Measurements from ENCODE around the gene ADK. TPM values are rescaled to one million over a fixed set of nuclear protein-coding genes. Genes with fewer than 3 reads are reported as not detected.
"Not testable (repeated sequence)": the region's sequence is repeated elsewhere in the genome, so short reads cannot be mapped to it uniquely, and the experiment has no call there.

The ADK gene
- total RNA-seq, 2 experiments from 2014 or later: 26.4 to 31.1 TPM

GRCh38 chr10:74491014-74491413, 340.0 kb downstream of the ADK start:
- H4K20me1 ChIP-seq (ENCODE audit: insufficient read depth, low read length): no peaks in the 10 kb centered on the region
- H3K36me3 ChIP-seq (ENCODE audit: insufficient read depth, low read length): no peaks in the 10 kb centered on the region
- H3K9me2 ChIP-seq (ENCODE audit: insufficient read depth, low read length): no peaks in the 10 kb centered on the region
- TF ChIP-seq EZH2phosphoT487 (IDR thresholded peaks at IDR 0.05; ENCODE audit: borderline replicate concordance, low read depth, low read length): no peak
- no peak for TF ChIP-seq CTCF (conservative IDR thresholded peaks at IDR 0.05; ENCODE audit: low read length)
- H2AFZ ChIP-seq (ENCODE audit: low read length): no peak overlapping the region
- no peak overlapping the region for H3K4me3 ChIP-seq (ENCODE audit: low read depth, low read length, poor library complexity, severe bottlenecking)
- no peaks in the 10 kb centered on the region for H3K79me2 ChIP-seq (ENCODE audit: insufficient read depth, low read depth, low read length)
- H3K4me1 ChIP-seq (ENCODE audit: insufficient read depth, low read length, poor library complexity, severe bottlenecking): no peaks in the 10 kb centered on the region
- CTCF ChIA-PET (ENCODE audit: unreplicated experiment): no interaction called here
- H3K4me2 ChIP-seq (ENCODE audit: low read length): no peak overlapping the region
- intact Hi-C loops (cut with micrococcal nuclease; ENCODE audit: unreplicated experiment): no loop called here
- H3K9me3 ChIP-seq (ENCODE audit: low read length): no peaks in the 10 kb centered on the region
- POLR2A ChIA-PET: interaction anchor here (1.2 kb wide), 1 partner anchor 70 kb away, joined by 3 read pairs; no protein-coding TSS in a partner anchor
- DNase-seq (ENCODE audit: low spot score): no peak
- no peak overlapping the region for H3K27ac ChIP-seq (ENCODE audit: low read depth, low read length, poor library complexity, severe bottlenecking)
- BruUV-seq (replicated peaks): no TSS peak

GRCh38 chr10:74496276-74496675, 345.3 kb downstream of the ADK start:
- H3K4me1 ChIP-seq (ENCODE audit: insufficient read depth, low read length, poor library complexity, severe bottlenecking); H3K36me3 ChIP-seq (ENCODE audit: insufficient read depth, low read length); BruUV-seq (replicated peaks); H2AFZ ChIP-seq (ENCODE audit: low read length); DNase-seq (ENCODE audit: low spot score); H3K9me2 ChIP-seq (ENCODE audit: insufficient read depth, low read length); H3K27ac ChIP-seq (ENCODE audit: low read depth, low read length, poor library complexity, severe bottlenecking); H3K4me2 ChIP-seq (ENCODE audit: low read length); H4K20me1 ChIP-seq (ENCODE audit: insufficient read depth, low read length); intact Hi-C loops (cut with micrococcal nuclease; ENCODE audit: unreplicated experiment); H3K79me2 ChIP-seq (ENCODE audit: insufficient read depth, low read depth, low read length); CTCF ChIA-PET (ENCODE audit: unreplicated experiment); H3K4me3 ChIP-seq (ENCODE audit: low read depth, low read length, poor library complexity, severe bottlenecking); H3K9me3 ChIP-seq (ENCODE audit: low read length); POLR2A ChIA-PET: not testable (repeated sequence)

GRCh38 chr10:74498664-74499063, 347.6 kb downstream of the ADK start:
- POLR2A ChIA-PET: interaction anchor here (0.6 to 0.7 kb wide), 2 partner anchors 168 to 183 kb away, joined by 3 read pairs; no protein-coding TSS in a partner anchor
- CTCF ChIA-PET (ENCODE audit: unreplicated experiment); DNase-seq (ENCODE audit: low spot score): not testable (repeated sequence)

More at GRCh38 chr10:74498664-74499063, 347.6 kb downstream of the ADK start:
- H3K4me2 ChIP-seq (ENCODE audit: low read length); H2AFZ ChIP-seq (ENCODE audit: low read length); H3K9me3 ChIP-seq (ENCODE audit: low read length); H4K20me1 ChIP-seq (ENCODE audit: insufficient read depth, low read length); H3K79me2 ChIP-seq (ENCODE audit: insufficient read depth, low read depth, low read length); H3K4me3 ChIP-seq (ENCODE audit: low read depth, low read length, poor library complexity, severe bottlenecking); H3K36me3 ChIP-seq (ENCODE audit: insufficient read depth, low read length); H3K9me2 ChIP-seq (ENCODE audit: insufficient read depth, low read length); H3K27ac ChIP-seq (ENCODE audit: low read depth, low read length, poor library complexity, severe bottlenecking); intact Hi-C loops (cut with micrococcal nuclease; ENCODE audit: unreplicated experiment); BruUV-seq (replicated peaks); H3K4me1 ChIP-seq (ENCODE audit: insufficient read depth, low read length, poor library complexity, severe bottlenecking): not testable (repeated sequence)

Measured in OCI-LY7 (cell line).